ENCODE data around the gene FBXW5.

The FBXW5 gene

DNA sequence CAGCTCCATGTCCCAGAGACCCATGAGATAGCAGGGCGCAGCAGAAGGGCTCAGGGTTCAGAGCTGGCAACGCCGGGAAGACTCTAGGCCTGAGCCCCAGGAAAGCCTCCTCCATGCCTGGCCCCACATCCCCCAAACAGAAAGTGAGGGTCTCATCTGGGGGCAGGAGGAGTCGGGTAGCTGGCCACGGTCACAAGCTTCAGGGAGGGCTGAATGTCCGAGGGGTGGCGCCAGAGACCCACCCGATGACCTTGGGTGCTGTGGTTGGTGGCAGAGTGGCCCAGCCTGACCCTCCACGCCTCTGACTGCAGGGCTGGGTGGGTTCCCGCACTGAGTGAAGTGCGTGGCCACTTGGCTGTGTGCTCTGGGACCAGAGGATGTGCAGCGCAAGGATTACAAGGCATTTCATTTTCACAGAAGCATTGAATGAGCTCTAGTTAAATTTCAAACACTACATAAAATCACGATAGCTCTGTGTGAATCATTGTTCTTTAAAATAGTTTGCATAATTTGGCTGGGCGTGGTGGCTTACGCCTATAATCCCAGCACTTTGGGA is 3.5 kb upstream of the FBXW5 start:
- DNase-seq = peak in 11 of 14 donors; percentile 30 to 77 (median 63)

DNA sequence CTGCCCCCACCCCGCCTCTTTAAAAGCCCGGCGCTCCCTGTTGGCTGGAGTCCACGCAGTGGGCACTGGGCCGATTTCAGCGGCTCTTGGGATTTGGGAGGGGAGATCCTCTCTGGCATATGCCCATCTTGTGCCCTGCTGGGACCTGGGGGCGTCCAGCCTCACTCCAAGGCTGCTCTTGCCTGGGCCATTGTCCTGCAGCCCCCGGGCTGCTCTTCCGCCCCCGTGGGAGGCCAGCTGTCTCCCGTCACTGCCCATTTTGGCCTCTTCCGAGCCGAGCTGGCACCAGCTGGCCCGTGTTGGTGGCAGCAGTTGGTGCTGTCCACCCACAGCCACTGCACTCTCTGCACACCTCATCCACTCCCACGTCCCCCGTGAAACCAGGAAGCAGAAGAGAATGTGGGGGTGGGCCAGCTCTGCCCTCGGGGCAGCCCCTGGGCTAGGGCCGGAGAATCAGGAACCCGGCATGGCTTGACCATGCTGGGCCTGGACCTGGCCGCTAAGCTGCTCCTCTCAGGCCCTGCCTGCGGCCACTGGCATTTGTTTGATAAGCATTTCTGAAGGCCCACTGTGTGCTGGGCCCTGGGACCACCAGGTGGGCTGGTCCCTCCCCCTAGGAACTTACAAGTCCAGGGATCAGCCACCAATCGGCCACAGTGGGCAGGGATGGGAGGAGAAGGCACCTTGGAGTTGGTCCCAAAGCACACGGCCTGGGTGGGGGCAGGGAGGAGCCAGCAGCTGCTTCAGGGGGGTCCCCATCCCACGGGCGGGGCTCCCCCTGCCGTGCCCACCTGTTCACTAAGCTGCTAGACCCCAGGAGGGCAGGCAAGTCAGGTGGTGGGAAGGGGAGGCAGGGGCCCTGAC is 2.7 kb upstream of the FBXW5 start:
- DNase-seq = peak in 7 of 14 donors; percentile 29 to 76 (median 49)

DNA sequence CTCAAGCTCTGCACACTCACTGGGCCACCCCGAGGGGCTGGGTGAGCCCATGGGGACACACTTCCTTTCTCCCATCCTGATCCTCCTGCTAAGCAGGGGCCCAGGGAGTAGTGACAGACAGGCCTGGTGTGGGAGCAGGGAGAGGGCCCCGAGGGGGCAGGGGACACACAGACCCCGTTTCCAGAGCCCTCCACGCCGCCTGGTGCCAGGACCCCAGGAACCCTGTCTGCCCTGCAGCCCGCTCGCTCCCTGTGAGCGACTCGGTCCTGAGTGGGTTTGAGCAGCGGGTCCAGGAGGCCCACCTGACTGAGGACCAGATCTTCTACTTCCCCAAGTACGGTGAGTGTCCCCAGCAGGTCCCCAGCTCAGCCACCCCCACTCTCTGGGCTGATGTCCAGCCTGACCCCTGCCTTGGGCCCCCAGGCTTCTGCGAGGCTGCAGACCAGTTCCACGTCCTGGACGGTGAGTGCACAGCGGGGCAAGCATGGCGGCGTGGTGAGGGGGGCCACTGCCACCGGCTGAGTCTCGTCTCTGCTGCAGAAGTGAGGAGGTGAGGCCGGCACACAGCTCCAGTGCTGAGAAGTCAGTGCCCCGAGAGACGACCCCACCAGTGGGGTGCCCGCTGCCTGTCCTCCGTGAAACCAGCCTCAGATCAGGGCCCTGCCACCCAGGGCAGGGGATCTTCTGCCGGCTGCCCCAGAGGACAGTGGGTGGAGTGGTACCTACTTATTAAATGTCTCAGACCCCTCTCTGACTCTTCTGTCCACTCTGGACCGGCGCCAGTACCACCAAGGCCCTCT is 1.9 kb upstream of the FBXW5 start:
- peak in 2 of 14 donors; percentile 33 to 50 for DNase-seq

DNA sequence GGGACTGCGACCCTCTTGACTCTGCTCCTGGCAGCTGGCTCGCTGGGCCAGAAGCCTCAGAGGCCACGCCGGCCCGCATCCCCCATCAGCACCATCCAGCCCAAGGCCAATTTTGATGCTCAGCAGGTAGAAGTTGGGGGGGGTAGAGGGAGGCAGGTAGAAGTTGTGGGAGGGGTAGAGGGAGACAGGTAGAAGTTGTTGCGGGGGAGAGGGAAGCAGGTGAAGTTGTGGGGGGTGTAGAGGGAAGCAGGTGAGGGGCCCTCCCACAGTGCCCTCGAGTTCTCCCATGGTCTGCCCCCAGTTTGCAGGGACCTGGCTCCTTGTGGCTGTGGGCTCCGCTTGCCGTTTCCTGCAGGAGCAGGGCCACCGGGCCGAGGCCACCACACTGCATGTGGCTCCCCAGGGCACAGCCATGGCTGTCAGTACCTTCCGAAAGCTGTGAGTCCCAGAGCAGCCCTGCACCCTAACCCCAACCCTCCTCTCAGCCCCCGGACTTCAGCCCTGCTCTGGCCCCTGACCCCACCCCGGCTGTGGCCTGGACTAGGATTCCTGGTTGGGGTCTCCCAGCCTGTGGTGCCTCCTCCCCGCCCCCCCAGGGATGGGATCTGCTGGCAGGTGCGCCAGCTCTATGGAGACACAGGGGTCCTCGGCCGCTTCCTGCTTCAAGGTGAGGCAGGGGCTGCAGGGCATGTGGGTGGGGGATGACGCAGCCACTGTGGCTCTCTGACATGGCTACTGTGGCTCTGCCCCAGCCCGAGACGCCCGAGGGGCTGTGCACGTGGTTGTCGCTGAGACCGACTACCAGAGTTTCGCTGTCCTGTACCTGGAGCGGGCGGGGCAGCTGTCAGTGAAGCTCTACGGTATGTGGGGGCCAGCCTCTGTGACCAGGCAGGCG is 1.0 kb upstream of the FBXW5 start:
- no peak for DNase-seq

DNA sequence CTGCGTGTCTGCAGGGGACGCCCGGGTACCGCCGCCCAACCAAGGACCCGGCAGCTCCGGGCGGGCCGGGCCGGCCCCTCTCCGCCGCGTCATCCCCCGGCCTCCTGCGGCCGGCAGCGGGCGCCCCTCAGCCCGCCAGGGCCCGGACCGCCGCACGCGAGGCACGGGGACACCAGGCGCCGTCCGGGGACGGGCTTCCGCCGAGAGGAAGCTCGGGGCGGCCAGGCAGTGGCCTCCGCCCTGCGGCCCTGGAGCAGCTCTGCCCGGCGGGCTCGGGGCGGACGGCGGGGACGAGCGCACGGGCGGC is 373 bp downstream of the FBXW5 start:
- no peak for DNase-seq

DNA sequence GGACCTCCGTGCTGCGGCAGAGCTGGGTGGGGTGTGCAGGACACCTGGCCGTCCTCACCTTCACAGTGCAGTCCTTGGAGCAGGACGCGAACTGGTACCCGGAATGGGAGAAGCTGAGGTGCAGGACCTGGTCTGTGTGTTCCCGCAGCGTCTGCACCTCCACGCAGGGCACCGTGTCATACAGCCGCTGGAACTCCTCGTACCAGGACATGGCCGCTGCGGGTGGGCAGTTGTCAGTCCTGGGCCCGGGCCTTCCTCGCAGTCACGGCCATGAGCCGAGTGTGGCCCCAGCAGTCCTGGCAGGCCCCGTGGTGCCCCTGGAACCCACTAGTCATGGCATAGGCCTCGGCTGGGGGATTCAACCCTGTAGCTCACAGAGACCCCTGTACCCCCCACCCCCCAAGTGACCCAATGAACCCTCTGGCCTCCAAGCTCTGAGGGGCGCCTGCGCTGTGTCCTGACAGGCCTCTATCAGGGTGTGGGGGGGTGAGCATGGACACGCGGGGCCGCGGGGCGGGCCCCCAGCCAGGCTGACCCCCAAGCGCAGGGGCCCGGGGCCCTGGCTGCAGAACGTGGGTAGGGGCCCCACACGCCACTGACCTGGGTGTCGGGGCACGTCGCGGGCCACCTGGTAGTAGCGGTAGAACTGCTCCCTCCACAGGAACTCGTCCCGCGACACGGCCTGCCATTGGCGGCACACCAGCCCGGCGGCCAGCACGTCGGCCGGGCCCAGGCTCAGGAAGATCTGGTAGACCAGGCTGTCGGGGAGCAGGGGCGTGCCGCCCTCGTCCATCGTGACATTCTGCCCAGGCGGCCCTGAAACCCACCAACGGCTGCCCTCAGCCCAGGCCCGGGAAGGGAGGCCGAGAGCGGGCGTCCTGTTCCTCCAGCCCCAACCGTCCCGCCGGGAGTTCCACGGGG is 987 bp downstream of the FBXW5 start:
- no peak for DNase-seq

DNA sequence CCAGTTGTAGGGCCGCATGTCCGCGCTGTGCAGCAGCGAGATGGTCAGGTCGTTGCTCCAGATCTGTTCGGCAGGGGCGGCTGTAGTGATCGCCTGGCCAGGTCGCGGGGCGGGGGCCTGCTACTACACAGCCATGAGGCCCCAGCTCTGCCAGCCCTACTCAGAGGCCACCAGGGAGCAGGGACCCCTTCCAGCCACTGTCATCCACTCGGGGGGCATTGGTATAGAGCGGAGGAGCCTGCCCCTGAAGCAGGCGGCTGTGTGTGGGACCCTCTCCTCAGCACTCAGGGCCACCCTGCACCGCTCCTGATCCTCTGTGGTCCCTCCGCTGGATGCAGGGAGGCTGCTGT is 1.7 kb downstream of the FBXW5 start:
- no peak for DNase-seq

DNA sequence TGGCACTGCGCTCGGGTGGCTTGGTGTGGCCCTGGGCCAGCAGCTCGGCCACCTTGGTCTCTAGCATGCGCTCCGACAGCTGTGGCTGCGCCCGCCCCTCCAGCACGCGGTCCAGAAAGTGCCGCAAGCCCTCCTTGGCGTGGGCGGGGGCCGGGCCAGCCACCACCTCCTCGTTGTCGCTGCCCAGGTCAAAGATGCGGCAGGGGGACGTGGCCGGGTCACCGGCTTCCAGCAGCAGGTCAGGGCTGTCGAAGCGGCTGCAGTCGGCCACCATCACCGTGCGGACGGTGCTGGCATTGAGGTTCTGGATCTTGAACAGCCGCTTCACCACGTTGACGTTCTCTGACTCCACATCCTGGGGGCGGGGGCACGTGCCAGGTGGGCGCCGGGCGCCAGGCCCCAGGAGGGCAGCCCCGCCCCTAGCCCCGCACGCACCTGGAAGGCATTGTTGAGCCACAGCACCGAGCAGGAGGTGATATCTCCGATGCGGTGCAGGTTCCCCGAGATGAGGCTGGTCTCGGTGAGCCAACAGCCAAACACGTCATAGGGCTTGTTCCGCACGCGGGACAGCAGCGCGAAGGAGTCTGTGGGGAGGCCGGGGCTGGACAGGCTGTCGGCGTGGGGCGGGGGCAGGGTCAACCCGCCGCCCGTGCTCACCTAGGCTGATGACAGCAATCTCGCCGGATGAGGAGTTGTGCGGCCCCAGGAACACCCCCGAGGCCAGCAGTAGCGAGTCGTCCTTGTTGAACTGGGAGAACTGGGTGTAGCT is 2.2 kb downstream of the FBXW5 start:
- no peak for DNase-seq

DNA sequence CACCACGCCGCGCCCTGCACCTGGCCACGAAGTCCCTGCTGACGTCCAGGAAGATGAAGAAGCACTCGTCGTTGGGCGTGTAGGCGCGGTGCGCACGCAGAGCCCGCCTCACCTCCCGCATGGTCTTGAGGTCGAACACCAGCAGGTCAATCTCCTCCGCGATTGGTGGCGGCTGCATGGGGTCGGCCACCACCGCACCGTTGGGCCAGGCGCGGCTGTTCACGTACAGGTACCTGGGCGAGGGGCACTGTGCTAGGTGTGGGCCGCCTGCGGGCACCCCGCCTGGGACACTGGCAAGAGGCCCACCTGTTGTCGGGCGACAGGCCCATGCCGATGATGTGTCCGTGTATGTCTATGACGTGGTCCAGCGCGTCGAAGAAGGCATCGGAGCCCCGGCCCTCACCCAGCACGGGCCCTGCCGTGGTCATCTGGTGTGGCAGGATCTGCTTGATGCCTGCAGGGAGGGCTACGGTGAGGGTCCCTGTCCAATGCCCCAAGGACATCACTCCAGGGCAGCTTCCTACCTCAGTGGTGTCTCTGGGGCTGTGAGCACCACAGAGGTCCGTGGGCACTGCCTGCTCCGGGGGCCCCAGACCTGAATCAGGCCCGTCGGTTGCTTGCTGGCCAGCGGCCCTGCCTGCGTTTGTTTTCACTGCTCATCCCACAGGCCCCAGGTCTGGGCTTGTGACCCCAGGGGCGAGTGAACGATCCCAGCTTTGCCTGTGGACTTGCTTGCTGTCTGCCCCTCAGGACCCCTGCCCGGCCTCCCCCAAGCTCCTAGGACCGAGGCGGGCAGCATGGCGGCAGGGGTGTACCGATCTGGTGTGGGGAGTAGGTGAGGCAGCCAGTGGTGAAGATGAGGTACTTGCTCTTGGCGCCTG is 3.1 kb downstream of the FBXW5 start:
- no peak for DNase-seq

DNA sequence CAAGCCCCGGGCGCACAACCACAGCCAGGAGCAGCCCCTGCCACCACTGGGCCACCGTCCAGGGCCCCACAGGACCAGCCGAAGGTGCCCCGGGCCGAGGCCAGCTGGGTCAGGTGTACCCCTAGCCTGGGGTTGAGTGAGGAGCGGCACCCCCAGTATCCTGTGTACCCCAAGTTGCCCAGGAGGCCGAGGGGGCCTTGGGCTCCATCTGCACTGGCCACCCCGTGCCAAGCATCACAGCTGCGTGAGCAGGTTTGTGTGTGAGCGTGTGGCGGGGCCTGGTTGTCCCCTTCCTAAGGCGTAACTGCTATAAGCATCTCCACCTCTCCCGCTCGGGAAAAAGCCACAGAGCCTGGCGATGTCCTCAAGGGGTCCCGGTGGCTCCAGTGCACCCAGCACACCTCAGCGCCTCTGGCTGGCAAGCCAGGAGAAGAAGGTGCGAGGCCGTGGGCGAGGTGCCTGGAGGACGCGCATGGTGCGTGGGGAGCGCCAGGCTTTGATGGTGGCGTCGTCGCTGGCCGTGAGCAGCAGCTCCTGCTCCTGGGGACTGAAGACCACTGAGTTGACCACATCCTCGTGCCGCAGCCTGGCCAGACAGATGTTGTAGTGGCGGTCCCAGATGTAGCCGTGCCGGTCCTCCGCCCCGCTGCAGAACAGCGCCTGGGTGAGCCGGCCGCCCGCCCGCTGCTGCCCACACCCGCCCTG is 3.9 kb downstream of the FBXW5 start:
- no peak for DNase-seq

DNA sequence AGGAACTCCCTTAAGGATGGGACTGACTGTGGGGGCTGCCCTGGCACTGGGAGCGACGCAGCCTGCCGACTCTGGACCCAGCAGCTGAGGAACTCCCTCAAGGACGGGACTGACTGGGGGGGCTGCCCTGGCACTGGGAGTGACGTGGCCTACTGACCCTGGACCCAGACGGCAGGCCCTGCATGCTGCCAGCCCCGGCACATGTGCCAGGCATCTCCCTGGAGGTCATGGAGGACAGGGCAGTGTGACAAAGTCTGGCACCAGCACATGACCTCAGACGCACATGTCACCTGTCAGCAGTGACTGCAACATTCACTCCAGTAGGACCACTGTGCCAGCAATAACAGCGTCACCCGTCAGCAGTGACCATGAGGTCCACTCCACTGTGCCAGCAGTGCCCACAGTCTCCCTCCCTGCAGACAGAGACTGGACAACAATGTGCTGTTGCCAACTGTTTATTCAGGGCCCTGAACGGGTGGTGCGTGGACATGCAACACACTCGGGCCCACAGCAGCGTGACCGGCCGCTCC is 4.5 kb downstream of the FBXW5 start:
- DNase-seq = peak in 12 of 14 donors; percentile 31 to 84 (median 62)

DNA sequence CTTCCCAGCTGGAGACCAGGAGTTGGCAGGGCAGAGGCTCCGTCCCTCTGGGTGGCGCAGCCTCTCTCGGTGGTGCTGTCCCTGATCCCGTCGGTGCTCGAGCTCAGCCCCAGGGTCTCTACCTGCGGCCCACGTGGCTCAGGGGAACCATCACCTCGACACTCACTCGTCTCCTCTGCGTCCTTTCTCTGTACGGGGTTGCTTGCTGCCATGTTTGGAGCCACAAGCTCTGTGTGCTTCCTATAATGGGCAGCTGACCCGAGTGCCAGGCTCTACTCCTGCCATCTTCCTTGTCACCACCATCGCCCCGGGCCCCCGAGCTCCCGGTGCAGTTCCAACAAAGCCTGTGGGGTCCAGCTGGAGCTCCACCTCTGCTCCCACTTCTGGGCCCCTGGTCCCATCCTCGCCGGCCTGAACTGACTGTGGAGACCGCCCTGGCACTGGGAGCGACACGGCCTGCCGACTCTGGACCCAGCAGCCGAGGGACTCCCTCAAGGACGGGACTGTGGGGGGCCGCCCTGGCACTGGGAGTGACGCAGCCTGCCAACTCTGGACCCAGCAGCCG is 5.0 kb downstream of the FBXW5 start:
- no peak for DNase-seq

DNA sequence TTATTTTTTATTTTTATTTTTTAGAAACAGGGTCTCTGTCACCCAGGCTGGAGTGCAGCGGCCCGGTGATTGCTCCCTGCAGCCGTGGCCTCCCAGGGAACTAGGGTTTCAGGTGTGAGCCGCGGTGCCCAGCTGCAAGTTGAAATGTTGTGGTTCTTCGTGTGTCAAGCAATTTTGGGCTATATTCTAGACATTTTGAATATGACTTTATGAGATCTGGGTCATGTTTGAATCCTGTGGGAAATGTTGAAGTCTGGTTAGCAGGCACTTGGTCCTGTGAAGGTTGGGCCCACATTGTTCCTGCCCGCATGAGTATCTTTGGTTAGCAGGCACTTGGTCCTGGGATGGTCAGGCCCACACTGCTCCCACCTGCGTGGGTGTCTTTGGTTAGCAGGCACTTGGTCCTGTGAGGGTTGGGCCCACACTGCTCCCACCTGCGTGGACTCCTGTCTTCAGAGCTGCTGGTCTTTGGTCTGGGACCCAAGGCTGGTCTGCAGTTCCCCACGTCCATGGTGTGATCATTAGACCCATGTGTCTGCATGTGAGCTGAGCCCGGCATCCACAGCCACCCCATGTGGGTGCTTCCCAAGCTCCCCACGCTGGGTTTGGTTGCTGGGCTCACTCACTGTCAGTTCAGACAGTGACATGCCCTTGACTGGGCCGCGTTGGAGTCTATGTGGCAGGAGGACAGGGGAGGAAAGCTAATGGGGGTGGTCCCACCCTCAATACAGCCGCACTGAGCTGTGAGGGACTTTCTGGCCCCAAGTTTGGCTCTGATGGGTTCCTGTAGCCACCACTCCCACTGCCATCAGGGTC is 7.1 kb downstream of the FBXW5 start:
- DNase-seq = no peak

DNA sequence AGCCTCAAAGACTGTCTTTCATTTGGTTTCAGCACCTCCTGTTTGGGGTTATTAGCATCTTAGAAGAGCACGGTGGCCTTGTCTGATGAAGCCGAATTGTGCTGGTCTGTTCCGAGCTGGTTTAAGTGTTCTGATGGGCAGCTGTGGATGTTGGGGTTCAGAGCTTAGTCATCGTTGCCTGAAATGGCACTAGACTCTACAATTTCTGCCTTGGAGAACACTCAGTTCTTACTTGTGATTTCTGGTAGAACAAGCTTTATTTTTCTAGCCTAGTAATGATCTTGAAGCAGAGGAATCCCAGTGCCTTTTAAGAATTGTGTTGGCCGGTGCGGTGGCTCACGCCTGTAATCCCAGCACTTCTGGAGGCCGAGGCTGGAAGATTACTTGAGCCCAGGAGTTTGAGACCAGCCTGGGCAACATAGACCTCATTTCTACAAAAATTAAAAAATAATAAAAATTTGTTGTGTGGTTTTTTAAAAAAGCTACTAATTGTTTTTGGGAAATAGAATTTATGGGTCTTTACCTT is 7.8 kb downstream of the FBXW5 start:
- DNase-seq = no peak

DNA sequence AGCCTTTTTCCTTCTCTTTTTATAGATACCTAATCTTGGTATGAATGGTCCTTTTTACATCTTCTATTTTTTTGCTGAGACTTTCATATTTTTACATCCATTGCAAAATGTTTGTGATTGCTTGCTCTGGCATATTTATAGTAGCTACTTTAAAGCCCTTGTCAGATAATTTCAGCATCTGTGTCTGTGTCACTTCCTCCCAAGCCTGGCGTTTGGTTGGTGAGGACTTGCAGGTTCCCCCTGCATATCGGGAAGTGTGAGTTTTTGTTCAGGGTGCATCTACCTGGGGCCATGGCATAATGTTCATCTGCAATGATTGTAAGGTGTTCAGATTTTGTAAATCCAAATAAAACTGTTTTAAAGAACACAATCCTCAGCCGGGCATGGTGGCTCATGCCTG is 8.9 kb downstream of the FBXW5 start:
- DNase-seq = no peak

DNA sequence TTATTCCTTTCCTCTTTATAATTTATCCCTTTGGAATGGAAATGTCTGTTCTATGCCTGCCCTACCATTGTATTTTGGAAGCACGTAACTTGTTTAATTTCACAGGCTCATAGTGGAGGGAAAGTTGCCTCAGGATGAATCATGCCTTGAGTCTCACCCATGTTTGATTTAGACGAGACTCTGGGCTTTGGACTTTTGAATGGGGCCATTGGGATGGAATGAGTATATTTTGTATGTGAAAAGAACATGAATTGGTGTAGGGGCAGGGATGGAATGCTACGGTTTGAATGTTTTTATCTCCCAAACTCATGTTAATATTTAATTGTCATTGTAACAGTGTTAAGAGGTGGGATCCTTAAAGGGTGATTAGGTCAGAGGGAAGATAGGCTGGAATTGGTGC is 10.3 kb downstream of the FBXW5 start:
- no peak for DNase-seq

DNA sequence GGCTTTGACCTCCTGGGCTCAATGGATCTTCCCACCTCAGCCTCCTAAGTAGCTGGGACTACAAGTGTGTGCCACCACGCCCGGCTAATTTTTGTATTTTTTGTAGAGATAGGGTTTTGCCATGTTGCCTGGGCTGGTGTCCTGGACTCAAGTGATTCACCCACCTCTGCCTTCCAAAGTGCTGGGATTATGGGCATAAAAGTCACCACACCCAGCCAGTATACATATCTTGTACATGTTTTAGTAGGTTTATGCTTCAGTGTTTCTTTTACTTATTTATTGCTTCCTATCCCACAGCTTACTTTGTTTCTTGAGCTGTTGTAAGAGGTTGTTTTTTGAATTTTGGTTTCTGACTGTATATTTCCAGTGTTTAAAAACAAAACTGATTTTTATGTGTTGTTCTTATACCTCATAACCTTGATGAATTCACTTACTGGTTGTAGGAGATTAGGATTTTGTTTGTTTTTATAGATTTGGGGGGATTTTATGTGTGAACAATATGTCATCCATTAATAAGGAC is 12.9 kb downstream of the FBXW5 start:
- no peak for DNase-seq

Measured in C1 segment of cervical spinal cord (tissue), 14 donors.